ENCODE data around the gene ZNF670.

Gene ZNF670

DNA sequence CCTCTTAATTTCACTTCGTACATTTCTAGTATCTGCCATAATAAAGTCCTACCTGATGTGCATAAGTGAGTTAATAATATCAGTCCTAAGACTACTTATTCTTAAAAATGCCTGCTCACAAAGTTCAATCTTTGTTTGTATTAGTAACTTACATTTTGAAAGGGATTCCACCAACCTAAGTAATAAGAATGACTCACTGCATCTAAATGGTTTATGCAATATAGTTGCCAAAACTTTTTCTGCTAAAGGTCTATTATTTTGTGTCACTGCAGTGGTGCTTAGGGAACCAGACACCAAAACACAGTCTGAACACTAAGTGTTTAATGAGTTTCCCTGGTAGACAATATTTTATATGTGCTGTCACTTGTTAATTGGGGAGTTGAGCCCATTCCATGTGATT, 23.8 kb upstream of the ZNF670 start:
- Histone ChIP-seq H3K4me3 (ENCODE audit: low read length) (no peak overlapping the region), H3K4me2 (ENCODE audit: low read length) (no peak overlapping the region)

DNA sequence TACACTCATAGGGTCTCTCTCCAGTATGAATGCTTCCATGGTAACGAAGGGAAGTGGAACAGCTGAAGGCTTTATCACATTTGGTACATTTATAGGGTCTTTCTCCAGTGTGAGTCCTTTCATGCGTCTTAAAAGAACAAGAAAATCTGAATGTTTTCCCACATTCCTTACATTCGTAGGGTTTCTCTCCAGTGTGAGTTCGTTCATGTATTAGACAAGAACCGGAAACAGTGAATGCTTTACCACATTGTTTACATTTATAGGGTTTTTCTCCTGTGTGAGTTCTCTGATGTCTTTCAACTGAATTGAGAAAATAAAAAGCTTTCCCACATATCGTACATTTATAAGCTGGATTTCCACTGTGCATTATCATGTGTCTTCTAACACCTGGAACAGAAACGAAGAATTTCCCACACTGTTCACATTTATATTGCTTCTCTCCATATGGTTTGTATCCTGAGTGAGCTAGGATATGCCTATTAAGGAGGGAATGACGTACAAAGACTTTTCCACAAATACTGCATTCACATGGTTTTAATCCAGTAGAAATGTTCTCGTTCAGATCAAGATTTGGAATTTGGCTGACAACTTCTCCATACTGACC, 22.2 kb upstream of the ZNF670 start:
- Histone ChIP-seq H3K27me3 (ENCODE audit: low read depth, low read length) (no peaks in the 10 kb centered on the region), H3K4me3 (ENCODE audit: low read length) (no peak overlapping the region), H3K9ac (ENCODE audit: low read length) (no peak overlapping the region), H3K9me3 (ENCODE audit: insufficient read depth, low read length) (peaks cover 33% of the 10 kb centered on the region), H4K20me1 (ENCODE audit: insufficient read depth, low read length) (0 out of 2 replicates have a peak, but pooled peaks cover 3% of the 10 kb centered on the region), H3K4me1 (ENCODE audit: low read length) (peaks cover 4% of the 10 kb centered on the region; the same call in 1 of the 2 replicates), H3K36me3 (replicated peaks; ENCODE audit: low read depth, low read length) (peaks cover 63% of the 10 kb centered on the region), H3K27ac (ENCODE audit: low read length) (no peak overlapping the region), H3K4me2 (ENCODE audit: low read length) (no peak overlapping the region), H2AFZ (ENCODE audit: low read depth, low read length) (no peak overlapping the region), H3K79me2 (ENCODE audit: low read length) (peaks cover 34% of the 10 kb centered on the region)
- TF ChIP-seq, protein P1, sequence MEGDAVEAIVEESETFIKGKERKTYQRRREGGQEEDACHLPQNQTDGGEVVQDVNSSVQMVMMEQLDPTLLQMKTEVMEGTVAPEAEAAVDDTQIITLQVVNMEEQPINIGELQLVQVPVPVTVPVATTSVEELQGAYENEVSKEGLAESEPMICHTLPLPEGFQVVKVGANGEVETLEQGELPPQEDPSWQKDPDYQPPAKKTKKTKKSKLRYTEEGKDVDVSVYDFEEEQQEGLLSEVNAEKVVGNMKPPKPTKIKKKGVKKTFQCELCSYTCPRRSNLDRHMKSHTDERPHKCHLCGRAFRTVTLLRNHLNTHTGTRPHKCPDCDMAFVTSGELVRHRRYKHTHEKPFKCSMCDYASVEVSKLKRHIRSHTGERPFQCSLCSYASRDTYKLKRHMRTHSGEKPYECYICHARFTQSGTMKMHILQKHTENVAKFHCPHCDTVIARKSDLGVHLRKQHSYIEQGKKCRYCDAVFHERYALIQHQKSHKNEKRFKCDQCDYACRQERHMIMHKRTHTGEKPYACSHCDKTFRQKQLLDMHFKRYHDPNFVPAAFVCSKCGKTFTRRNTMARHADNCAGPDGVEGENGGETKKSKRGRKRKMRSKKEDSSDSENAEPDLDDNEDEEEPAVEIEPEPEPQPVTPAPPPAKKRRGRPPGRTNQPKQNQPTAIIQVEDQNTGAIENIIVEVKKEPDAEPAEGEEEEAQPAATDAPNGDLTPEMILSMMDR (IDR thresholded peaks at IDR 0.05; ENCODE audit: low read depth, low read length), result no peak
- TF ChIP-seq EZH2phosphoT487 (IDR thresholded peaks at IDR 0.05; ENCODE audit: low read depth), result no peak

More for the DNA sequence above, 23.8 kb upstream of the ZNF670 start:
- H4K20me1 ChIP-seq (ENCODE audit: insufficient read depth, low read length), result no peaks in the 10 kb centered on the region
- H3K4me1 ChIP-seq (ENCODE audit: low read length), result peaks cover 4% of the 10 kb centered on the region; the same call in 1 of the 2 replicates
- H3K27ac ChIP-seq (ENCODE audit: low read length), result no peak overlapping the region
- H2AFZ ChIP-seq (ENCODE audit: low read depth, low read length), result no peak overlapping the region
- peaks cover 48% of the 10 kb centered on the region for H3K36me3 ChIP-seq (replicated peaks; ENCODE audit: low read depth, low read length)
- no peaks in the 10 kb centered on the region for H3K27me3 ChIP-seq (ENCODE audit: low read depth, low read length)
- no peak overlapping the region for H3K9ac ChIP-seq (ENCODE audit: low read length)
- peaks cover 34% of the 10 kb centered on the region for H3K79me2 ChIP-seq (ENCODE audit: low read length)
- H3K9me3 ChIP-seq (ENCODE audit: insufficient read depth, low read length), result peaks cover 29% of the 10 kb centered on the region
- TF ChIP-seq, protein P1 (IDR thresholded peaks at IDR 0.05; ENCODE audit: low read depth, low read length), result no peak
- no peak for TF ChIP-seq EZH2phosphoT487 (IDR thresholded peaks at IDR 0.05; ENCODE audit: low read depth)

DNA sequence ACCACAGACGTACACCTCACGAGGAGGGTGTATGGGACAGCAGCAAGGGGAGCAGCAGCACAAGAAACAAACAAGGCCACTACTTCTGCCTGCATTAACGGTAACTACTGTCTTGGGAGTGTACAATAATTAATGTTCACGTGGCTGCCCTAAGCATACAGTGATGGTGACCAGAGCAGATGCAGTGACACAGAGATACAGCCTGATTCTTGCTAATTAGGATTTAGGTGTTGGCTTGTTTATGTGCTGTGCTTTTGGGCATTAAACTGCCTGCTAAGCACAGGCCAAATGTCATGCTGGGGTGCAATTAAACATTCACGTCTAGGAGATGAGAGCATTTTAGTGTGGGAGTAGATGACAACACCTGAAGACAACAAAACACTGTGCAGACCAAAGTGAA, 18.3 kb upstream of the ZNF670 start:
- H3K4me2 ChIP-seq (ENCODE audit: low read length), result no peak overlapping the region
- H4K20me1 ChIP-seq (ENCODE audit: insufficient read depth, low read length), result 0 out of 2 replicates have a peak, but pooled peaks cover 3% of the 10 kb centered on the region
- TF ChIP-seq, protein P1 (IDR thresholded peaks at IDR 0.05; ENCODE audit: low read depth, low read length), result no peak
- TF ChIP-seq EZH2phosphoT487 (IDR thresholded peaks at IDR 0.05; ENCODE audit: low read depth), result no peak
- no peaks in the 10 kb centered on the region for H3K4me1 ChIP-seq (ENCODE audit: low read length)
- H3K79me2 ChIP-seq (ENCODE audit: low read length), result peaks cover 12% of the 10 kb centered on the region
- H3K9me3 ChIP-seq (ENCODE audit: insufficient read depth, low read length), result peaks cover 27% of the 10 kb centered on the region
- H3K27ac ChIP-seq (ENCODE audit: low read length), result no peak overlapping the region
- no peak overlapping the region for H3K4me3 ChIP-seq (ENCODE audit: low read length)
- H3K27me3 ChIP-seq (ENCODE audit: low read depth, low read length), result no peaks in the 10 kb centered on the region
- H3K36me3 ChIP-seq (replicated peaks; ENCODE audit: low read depth, low read length), result peaks cover 51% of the 10 kb centered on the region
- no peak overlapping the region for H3K9ac ChIP-seq (ENCODE audit: low read length)
- H2AFZ ChIP-seq (ENCODE audit: low read depth, low read length), result no peak overlapping the region

DNA sequence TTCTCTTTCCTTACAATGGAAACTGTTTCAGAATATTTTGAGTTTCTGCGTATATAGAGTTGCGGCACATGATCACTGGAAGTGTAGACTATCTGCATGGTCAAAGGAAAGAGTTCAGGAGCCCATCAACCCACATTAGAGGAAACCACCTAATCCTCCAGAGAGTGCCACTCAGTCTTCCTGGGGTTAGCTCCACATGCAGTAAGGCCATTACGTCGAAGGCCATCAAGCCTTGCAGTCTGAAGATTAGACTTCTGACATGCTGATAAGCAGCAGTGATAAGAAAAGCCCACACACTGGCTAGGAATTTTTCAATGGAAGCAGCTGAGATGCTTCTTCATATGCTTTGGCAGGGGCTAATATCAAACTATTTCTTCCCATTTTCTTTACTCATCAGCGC, 17.9 kb upstream of the ZNF670 start:
- H3K4me3 ChIP-seq (ENCODE audit: low read length), result no peak overlapping the region
- H2AFZ ChIP-seq (ENCODE audit: low read depth, low read length), result no peak overlapping the region
- TF ChIP-seq, protein P1 (IDR thresholded peaks at IDR 0.05; ENCODE audit: low read depth, low read length), result no peak
- TF ChIP-seq EZH2phosphoT487 (IDR thresholded peaks at IDR 0.05; ENCODE audit: low read depth), result no peak
- H3K4me1 ChIP-seq (ENCODE audit: low read length), result no peaks in the 10 kb centered on the region
- peaks cover 46% of the 10 kb centered on the region for H3K36me3 ChIP-seq (replicated peaks; ENCODE audit: low read depth, low read length)
- peaks cover 8% of the 10 kb centered on the region; the same call in 1 of the 2 replicates for H3K79me2 ChIP-seq (ENCODE audit: low read length)
- 0 out of 2 replicates have a peak, but pooled peaks cover 3% of the 10 kb centered on the region for H4K20me1 ChIP-seq (ENCODE audit: insufficient read depth, low read length)
- H3K27ac ChIP-seq (ENCODE audit: low read length), result no peak overlapping the region
- H3K9me3 ChIP-seq (ENCODE audit: insufficient read depth, low read length), result peaks cover 23% of the 10 kb centered on the region
- H3K27me3 ChIP-seq (ENCODE audit: low read depth, low read length), result no peaks in the 10 kb centered on the region
- H3K9ac ChIP-seq (ENCODE audit: low read length), result no peak overlapping the region
- no peak overlapping the region for H3K4me2 ChIP-seq (ENCODE audit: low read length)
